Fibroblast of villous mesenchyme (primary cell): Measurements from ENCODE around the gene CCDC9B. TPM values are rescaled to one million over a fixed set of nuclear protein-coding genes. Genes with fewer than 3 reads are reported as not detected.
A peak's percentile ranks its signal among the peaks of the same experiment; 100 is the strongest.

Experiments
- DNase-seq: peaks from one replicate; pipeline ENCODE4 v3.0.0-alpha.2; 2010; ENCODE audit warnings: low read depth
- H3K4me3 ChIP-seq: 2 replicates; pipeline ENCODE4 v1.5.1; 2011; ENCODE audit warnings: low read depth, mild to moderate bottlenecking, low read length
- total RNA-seq: library from RNA; depleted of rRNA; stranded (reverse); fragments of >200 nt; gene quantifications from 2 replicates; pipeline ENCODE4 v1.2.3, GENCODE V29; 2012
- TF ChIP-seq, protein P1 (sequence below): IDR thresholded peaks from 2 replicates; pipeline ENCODE4 v1.5.1; 2012; ENCODE audit warnings: low read depth, mild to moderate bottlenecking, low read length; ENCODE audit not compliant: insufficient read depth

Gene CCDC9B
- total RNA-seq, 1 donor: 35.4 TPM

- no peak for DNase-seq
- TF ChIP-seq, protein P1, sequence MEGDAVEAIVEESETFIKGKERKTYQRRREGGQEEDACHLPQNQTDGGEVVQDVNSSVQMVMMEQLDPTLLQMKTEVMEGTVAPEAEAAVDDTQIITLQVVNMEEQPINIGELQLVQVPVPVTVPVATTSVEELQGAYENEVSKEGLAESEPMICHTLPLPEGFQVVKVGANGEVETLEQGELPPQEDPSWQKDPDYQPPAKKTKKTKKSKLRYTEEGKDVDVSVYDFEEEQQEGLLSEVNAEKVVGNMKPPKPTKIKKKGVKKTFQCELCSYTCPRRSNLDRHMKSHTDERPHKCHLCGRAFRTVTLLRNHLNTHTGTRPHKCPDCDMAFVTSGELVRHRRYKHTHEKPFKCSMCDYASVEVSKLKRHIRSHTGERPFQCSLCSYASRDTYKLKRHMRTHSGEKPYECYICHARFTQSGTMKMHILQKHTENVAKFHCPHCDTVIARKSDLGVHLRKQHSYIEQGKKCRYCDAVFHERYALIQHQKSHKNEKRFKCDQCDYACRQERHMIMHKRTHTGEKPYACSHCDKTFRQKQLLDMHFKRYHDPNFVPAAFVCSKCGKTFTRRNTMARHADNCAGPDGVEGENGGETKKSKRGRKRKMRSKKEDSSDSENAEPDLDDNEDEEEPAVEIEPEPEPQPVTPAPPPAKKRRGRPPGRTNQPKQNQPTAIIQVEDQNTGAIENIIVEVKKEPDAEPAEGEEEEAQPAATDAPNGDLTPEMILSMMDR: no peak
- H3K4me3 ChIP-seq: peak overlapping the region; percentile 63
Observed at GRCh38 chr15:40358471-40359353, 18.0 kb upstream of the CCDC9B start.

DNA sequence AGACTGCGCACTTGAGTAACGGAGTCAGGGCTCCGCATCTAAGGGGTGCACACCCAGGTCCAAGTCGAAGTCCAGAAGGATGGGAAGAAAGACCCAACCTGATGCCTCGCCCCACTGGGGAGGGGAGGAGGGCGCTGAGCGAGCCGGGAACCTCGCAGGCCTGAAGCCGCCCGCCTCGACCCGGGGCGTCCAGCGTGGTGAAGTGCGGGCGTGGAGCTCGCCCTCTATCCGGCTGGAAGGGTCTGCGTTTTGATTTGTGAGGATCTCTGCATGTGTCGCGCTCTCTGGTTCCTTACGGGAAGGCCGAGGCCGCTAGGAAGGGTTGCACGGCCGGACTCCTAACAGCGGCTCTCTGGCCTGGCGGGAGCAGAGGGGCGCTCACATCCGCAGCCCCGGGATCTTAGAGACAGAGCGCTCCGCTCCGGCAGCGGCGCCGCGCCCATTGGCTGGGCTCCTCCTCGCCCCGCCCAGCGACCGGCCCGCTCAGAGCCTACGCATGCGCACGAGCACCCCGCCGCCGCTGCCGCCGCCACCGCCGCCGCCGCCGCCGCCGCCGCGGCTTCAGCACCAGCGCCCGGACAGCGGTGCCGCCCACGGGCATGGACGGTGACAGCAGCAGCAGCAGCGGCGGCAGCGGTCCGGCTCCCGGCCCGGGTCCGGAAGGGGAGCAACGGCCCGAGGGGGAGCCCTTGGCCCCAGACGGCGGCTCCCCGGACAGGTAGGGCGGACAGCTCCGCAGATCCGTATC lies 17.2 kb upstream of the CCDC9B start, which contains the start of gene DISP2:
Gene DISP2, plus strand, starts transcription at position 497 of the 748 bp plus-strand sequence. Its CDS starts 103 bp downstream, at position 600.
- DNase-seq: peak; percentile 80

GRCh38 chr15:40357246-40357645 lies 16.5 kb upstream of the CCDC9B start:
- no peak overlapping the region for H3K4me3 ChIP-seq
- no peak for DNase-seq
- TF ChIP-seq, protein P1: no peak

More for the DNA sequence above, 17.2 kb upstream of the CCDC9B start, which contains the start of gene DISP2:
- TF ChIP-seq, protein P1: no peak
- peak within 1 kb of the TSS; percentile 63 for H3K4me3 ChIP-seq

DNA sequence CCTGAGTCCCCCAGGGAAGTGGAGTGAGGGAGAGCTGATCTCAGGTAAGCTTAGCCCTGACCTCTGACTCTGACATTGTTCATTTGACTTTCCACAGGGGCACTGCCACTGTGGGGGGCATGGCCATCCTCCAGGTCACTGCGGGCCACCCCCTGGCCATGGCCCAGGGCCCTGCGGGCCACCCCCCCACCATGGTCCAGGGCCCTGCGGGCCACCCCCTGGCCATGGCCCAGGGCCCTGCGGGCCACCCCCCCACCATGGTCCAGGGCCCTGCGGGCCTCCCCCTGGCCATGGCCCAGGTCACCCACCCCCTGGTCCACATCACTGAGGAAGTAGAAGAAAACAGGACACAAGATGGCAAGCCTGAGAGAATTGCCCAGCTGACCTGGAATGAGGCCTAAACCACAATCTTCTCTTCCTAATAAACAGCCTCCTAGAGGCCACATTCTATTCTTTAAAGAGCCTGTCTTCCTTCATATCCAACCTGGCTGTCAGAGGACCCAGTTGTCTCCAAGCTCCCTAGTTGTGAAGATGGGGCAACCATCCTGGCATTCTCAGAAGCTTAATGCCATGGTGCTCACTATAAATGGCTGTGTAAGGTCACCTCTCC lies 15.3 kb upstream of the CCDC9B start:
- no peak overlapping the region for H3K4me3 ChIP-seq
- TF ChIP-seq, protein P1: no peak
- DNase-seq: no peak

DNA sequence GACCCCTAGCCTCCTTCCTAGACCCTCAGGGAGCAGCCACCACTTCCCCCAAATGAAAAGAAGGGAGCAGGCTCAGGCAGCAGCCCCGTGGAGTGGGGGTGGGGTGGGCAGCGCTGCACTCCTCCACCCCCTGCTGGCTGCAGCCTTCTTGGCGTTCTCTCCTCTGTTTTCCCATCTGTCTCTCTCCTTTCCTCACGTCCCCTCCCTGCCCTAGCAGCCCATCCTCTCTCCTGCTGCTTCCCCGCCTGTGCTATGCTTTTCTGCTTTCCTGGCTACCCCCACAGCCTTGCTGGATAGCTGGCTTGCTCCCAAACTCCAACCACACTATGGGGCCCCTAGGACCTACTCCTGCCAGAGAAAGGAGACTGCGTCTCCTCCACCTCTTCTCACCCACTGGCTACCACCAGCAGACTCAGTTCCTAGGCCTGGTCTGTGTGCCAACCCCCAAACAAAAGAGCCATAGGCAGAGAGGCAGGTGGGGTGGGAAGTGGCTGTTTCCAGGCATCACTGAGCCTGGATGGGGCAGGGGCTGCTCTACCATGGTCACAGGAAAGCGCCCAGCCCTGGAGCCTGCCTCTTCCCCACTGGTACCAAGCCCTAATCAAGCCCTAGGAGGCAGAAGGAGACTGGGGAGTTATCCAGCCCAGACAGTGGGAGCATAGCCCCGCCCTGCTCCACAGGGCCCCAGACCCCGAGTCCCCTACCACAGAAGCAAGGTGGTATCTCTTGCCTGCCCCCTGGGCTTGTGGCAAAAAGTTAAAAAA lies 13.9 kb upstream of the CCDC9B start:
- DNase-seq: peak; percentile 40
- H3K4me3 ChIP-seq: no peak overlapping the region

More for the DNA sequence above, 13.9 kb upstream of the CCDC9B start:
- TF ChIP-seq, protein P1: peak; percentile 64
